Breast epithelium (tissue), 3 donors: ENCODE results near the gene XIRP2.

Experiments used
- POLR2A ChIP-seq: fragments of 450-650 bp; IDR thresholded peaks from one replicate; pipeline ENCODE4 v1.6.1; 2016; ENCODE audit warnings: antibody characterized with exemption, mild to moderate bottlenecking, moderate library complexity
- TF ChIP-seq, protein P1 (sequence below), 3 donors: fragments of 450-650 bp; IDR thresholded peaks; one replicate each; pipeline ENCODE4 v1.5.1; 2016 to 2017; ENCODE audit warnings: antibody characterized with exemption in 3 of 3, mild to moderate bottlenecking in 3 of 3, moderate library complexity in 3 of 3

DNA sequence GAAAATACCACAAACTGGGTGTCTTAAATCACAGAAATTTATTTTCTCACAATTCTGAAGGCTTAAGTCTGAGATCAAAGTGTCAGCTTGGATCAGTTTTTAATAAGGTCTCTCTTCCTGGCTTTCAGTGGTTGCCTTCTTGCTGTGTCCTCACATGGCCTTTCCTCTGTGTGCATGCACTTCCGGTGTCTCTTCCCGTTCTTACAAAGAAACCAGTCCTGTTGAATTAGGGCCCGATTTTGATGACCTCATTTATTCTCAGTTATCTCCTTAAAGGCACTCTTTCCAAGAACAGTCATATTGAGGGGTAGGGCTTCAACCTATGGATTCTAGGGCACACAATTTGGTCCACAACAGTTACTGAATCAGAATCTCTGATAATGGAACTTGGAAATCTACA lies 5.4 kb upstream of the XIRP2 start:
- TF ChIP-seq, protein P1, sequence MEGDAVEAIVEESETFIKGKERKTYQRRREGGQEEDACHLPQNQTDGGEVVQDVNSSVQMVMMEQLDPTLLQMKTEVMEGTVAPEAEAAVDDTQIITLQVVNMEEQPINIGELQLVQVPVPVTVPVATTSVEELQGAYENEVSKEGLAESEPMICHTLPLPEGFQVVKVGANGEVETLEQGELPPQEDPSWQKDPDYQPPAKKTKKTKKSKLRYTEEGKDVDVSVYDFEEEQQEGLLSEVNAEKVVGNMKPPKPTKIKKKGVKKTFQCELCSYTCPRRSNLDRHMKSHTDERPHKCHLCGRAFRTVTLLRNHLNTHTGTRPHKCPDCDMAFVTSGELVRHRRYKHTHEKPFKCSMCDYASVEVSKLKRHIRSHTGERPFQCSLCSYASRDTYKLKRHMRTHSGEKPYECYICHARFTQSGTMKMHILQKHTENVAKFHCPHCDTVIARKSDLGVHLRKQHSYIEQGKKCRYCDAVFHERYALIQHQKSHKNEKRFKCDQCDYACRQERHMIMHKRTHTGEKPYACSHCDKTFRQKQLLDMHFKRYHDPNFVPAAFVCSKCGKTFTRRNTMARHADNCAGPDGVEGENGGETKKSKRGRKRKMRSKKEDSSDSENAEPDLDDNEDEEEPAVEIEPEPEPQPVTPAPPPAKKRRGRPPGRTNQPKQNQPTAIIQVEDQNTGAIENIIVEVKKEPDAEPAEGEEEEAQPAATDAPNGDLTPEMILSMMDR (IDR thresholded peaks at IDR 0.05): no peak
- TF ChIP-seq POLR2A: no peak
